H9 (cell line): ENCODE results near the gene SETD3. TPM values are rescaled to one million over a fixed set of nuclear protein-coding genes. Genes with fewer than 3 reads are reported as not detected.

Experiments
- DNase-seq: peaks from one replicate; pipeline ENCODE4 v3.0.0-alpha.2; 2017
- H2AFZ ChIP-seq: one replicate; pipeline ENCODE4 v1.6.1; 2013; ENCODE audit warnings: mild to moderate bottlenecking, low read length, control low read depth, moderate library complexity
- H2AK5ac ChIP-seq: 2 replicates; pipeline ENCODE4 v1.6.1; 2013; ENCODE audit warnings: low read length, control low read depth, mixed read lengths; ENCODE audit not compliant: insufficient read length
- H2BK120ac ChIP-seq: one replicate; pipeline ENCODE4 v1.6.1; 2013; ENCODE audit warnings: low read depth, mild to moderate bottlenecking, low read length, control low read depth, inconsistent platforms; ENCODE audit not compliant: poor library complexity, severe bottlenecking
- H2BK12ac ChIP-seq: 2 replicates; pipeline ENCODE4 v1.6.1; 2013; ENCODE audit warnings: low read length, control low read depth, mixed read lengths, low read depth; ENCODE audit not compliant: insufficient read length
- H2BK15ac ChIP-seq: 2 replicates; pipeline ENCODE4 v1.6.1; 2013; ENCODE audit warnings: low read depth, low read length, control low read depth
- H2BK20ac ChIP-seq: one replicate; pipeline ENCODE4 v1.6.1; 2013; ENCODE audit warnings: low read depth, mild to moderate bottlenecking, low read length, control low read depth, inconsistent platforms; ENCODE audit not compliant: poor library complexity, severe bottlenecking
- H2BK5ac ChIP-seq: 2 replicates; pipeline ENCODE4 v1.6.1; 2013; ENCODE audit warnings: low read length, control low read depth, mixed read lengths; ENCODE audit not compliant: insufficient read length
- H3K14ac ChIP-seq: 2 replicates; pipeline ENCODE4 v1.6.1; 2013; ENCODE audit warnings: low read length, control low read depth; ENCODE audit not compliant: insufficient read depth
- H3K18ac ChIP-seq: 2 replicates; pipeline ENCODE4 v1.6.1; 2013; ENCODE audit warnings: low read depth, mild to moderate bottlenecking, mixed read lengths, low read length, control low read depth; ENCODE audit not compliant: insufficient read length
- H3K23ac ChIP-seq: 2 replicates; pipeline ENCODE4 v1.6.1; 2013; ENCODE audit warnings: low read length, control low read depth, mixed read lengths, low read depth; ENCODE audit not compliant: insufficient read length
- H3K23me2 ChIP-seq: 2 replicates; pipeline ENCODE4 v1.6.1; 2013; ENCODE audit warnings: low read depth, mild to moderate bottlenecking, mixed read lengths, low read length, control low read depth; ENCODE audit not compliant: insufficient read length, poor library complexity, severe bottlenecking
- H3K27ac ChIP-seq: 2 replicates; pipeline ENCODE4 v1.5.1; 2013; ENCODE audit warnings: low read length, control low read depth, mixed read lengths, low read depth; ENCODE audit not compliant: insufficient read length
- H3K27me3 ChIP-seq: 2 replicates; pipeline ENCODE4 v1.6.1; 2013; ENCODE audit warnings: low read length, control low read depth, inconsistent platforms; ENCODE audit not compliant: insufficient read depth
- H3K4ac ChIP-seq: 2 replicates; pipeline ENCODE4 v1.6.1; 2013; ENCODE audit warnings: low read depth, mild to moderate bottlenecking, control low read depth, inconsistent platforms, low read length, moderate library complexity
- H3K4me1 ChIP-seq: 2 replicates; pipeline ENCODE4 v1.6.1; 2013; ENCODE audit warnings: low read length, control low read depth, inconsistent platforms; ENCODE audit not compliant: insufficient read depth
- H3K4me2 ChIP-seq: 2 replicates; pipeline ENCODE4 v1.6.1; 2013; ENCODE audit warnings: low read length, control low read depth, mixed read lengths; ENCODE audit not compliant: insufficient read length, insufficient read depth
- H3K56ac ChIP-seq: 2 replicates; pipeline ENCODE4 v1.6.1; 2013; ENCODE audit warnings: low read depth, mild to moderate bottlenecking, mixed read lengths, low read length, control low read depth; ENCODE audit not compliant: insufficient read length
- H3K79me1 ChIP-seq: 2 replicates; pipeline ENCODE4 v1.6.1; 2013; ENCODE audit warnings: low read depth, mild to moderate bottlenecking, moderate library complexity, low read length, control low read depth, inconsistent platforms; ENCODE audit not compliant: insufficient read depth, poor library complexity, severe bottlenecking
- H3K79me2 ChIP-seq: 2 replicates; pipeline ENCODE4 v1.6.1; 2013; ENCODE audit warnings: low read length, control low read depth, inconsistent platforms; ENCODE audit not compliant: insufficient read depth
- H3K9ac ChIP-seq: 2 replicates; pipeline ENCODE4 v1.6.1; 2013; ENCODE audit warnings: low read length, control low read depth, mixed read lengths; ENCODE audit not compliant: insufficient read length; ENCODE audit errors: extremely low read depth
- H3K9me3 ChIP-seq: one replicate; pipeline ENCODE4 v1.6.1; 2013; ENCODE audit warnings: low read depth, low read length, inconsistent platforms; ENCODE audit not compliant: control insufficient read depth
- H3T11ph ChIP-seq: one replicate; pipeline ENCODE4 v1.6.1; 2013; ENCODE audit warnings: mild to moderate bottlenecking, low read length, control low read depth, inconsistent platforms
- H4K20me1 ChIP-seq: one replicate; pipeline ENCODE4 v1.6.1; 2013; ENCODE audit not compliant: control insufficient read depth, insufficient read length, insufficient read depth
- H4K5ac ChIP-seq: 2 replicates; pipeline ENCODE4 v1.6.1; 2013; ENCODE audit warnings: low read depth, mild to moderate bottlenecking, mixed read lengths, low read length, control low read depth; ENCODE audit not compliant: insufficient read length
- H4K8ac ChIP-seq: replicated peaks from 2 replicates; pipeline ENCODE4 v1.6.1; 2013; ENCODE audit warnings: low read length, control low read depth, mixed read lengths, low read depth; ENCODE audit not compliant: insufficient read length
- H4K91ac ChIP-seq: 2 replicates; pipeline ENCODE4 v1.6.1; 2013; ENCODE audit warnings: low read depth, mild to moderate bottlenecking, moderate library complexity, mixed read lengths, low read length, control low read depth; ENCODE audit not compliant: insufficient read length
- H3K27ac Mint-ChIP-seq, 3 experiments: 2 replicates in 2 of 3; 3 replicates in 1 of 3; pipeline ENCODE4 v1.8.0; 2020 to 2021; ENCODE audit warnings: mixed read lengths in 3 of 3, mild to moderate bottlenecking in 1 of 3, moderate library complexity in 1 of 3
- H3K27me3 Mint-ChIP-seq: 2 replicates; pipeline ENCODE4 v1.8.0; 2021; ENCODE audit warnings: low read depth, mild to moderate bottlenecking, moderate library complexity, mixed read lengths
- H3K36me3 Mint-ChIP-seq, 3 experiments: 2 replicates in 2 of 3; 3 replicates in 1 of 3; pipeline ENCODE4 v1.8.0; 2020 to 2021; ENCODE audit warnings: low read depth in 3 of 3, mixed read lengths in 3 of 3; ENCODE audit not compliant: insufficient read depth in 1 of 3
- H3K4me1 Mint-ChIP-seq, 2 experiments: 2 replicates each; pipeline ENCODE4 v1.8.0; 2020; ENCODE audit warnings: mixed read lengths in 2 of 2
- H3K4me3 Mint-ChIP-seq, 2 experiments: 2 replicates in 1 of 2; 3 replicates in 1 of 2; pipeline ENCODE4 v1.8.0; 2020 to 2021; ENCODE audit warnings: mild to moderate bottlenecking in 2 of 2, mixed read lengths in 2 of 2, moderate library complexity in 1 of 2
- H3K9me3 Mint-ChIP-seq, 2 experiments: 2 replicates in 1 of 2; 3 replicates in 1 of 2; pipeline ENCODE4 v1.8.0; 2020; ENCODE audit warnings: mild to moderate bottlenecking in 2 of 2, mixed read lengths in 2 of 2, moderate library complexity in 1 of 2
- CTCF ChIP-seq: fragments of 200-600 bp; sonication (generic); conservative IDR thresholded peaks from 3 replicates; pipeline ENCODE4 v1.8.0; 2021; ENCODE audit warnings: antibody characterized with exemption, mild to moderate bottlenecking
- WGBS: extraction: QIAGEN DNeasy Blood & Tissue Kit; methylation state at CpG from one replicate; pipeline ENCODE4 v1.1.7; 2013; ENCODE audit warnings: missing lambda C conversion rate, low lambda C conversion rate, mixed read lengths; ENCODE audit not compliant: insufficient read length; ENCODE audit errors: extremely low coverage; 5-methylcytosine and 5-hydroxymethylcytosine counted together
- total RNA-seq: library from RNA; stranded (reverse); gene quantifications from 2 replicates; pipeline ENCODE4 v1.2.1, GENCODE V29; 2021

Gene SETD3
- total RNA-seq, 1 experiment from 2014 or later, result 56.7 TPM

- Histone ChIP-seq H3K4ac (no peak overlapping the region), H3K23ac (no peak overlapping the region), H3K27me3 (no peaks in the 10 kb centered on the region; the same call in 1 of the 2 replicates), H3K9ac (no peak overlapping the region), H2AK5ac (no peak overlapping the region), H2BK15ac (no peak overlapping the region), H2BK120ac (no peak overlapping the region), H3K4me1 (peaks cover 5% of the 10 kb centered on the region; the same call in 1 of the 2 replicates), H3K56ac (no peak overlapping the region), H3K14ac (no peak overlapping the region), H3K27ac (no peak overlapping the region), H2BK20ac (no peak overlapping the region), H3T11ph (no peak overlapping the region), H4K91ac (no peak overlapping the region), H3K23me2 (no peaks in the 10 kb centered on the region), H2BK12ac (no peak overlapping the region), H4K8ac (no peak overlapping the region), H3K79me2 (no peaks in the 10 kb centered on the region), H3K79me1 (no peaks in the 10 kb centered on the region), H4K5ac (no peak overlapping the region), H2BK5ac (no peak overlapping the region), H3K18ac (no peak overlapping the region), H3K9me3 (no peaks in the 10 kb centered on the region), H4K20me1 (no peaks in the 10 kb centered on the region), H3K4me2 (no peak overlapping the region), H2AFZ (no peak overlapping the region)
- Mint-ChIP-seq H3K9me3 (peaks cover 0 to 5% of the 10 kb centered on the region in 2 experiments), H3K36me3 (peaks cover 0 to 6% (median 2%) of the 10 kb centered on the region in 3 experiments; a peak in 5 of 7 replicates), H3K4me1 (peaks cover 17 to 24% of the 10 kb centered on the region in 2 experiments), H3K4me3 (no peak overlapping the region), H3K27ac (no peak overlapping the region), H3K27me3 (no peaks in the 10 kb centered on the region; the same call in 1 of the 2 replicates)
- WGBS, result no CpG with 5 or more reads among the region's 12 CpGs
- DNase-seq, result no peak
- TF ChIP-seq CTCF, result no peak
These were observed 92.4 kb downstream of the SETD3 start for GRCh38 chr14:99388286-99388685.
